GM12878 (cell line): Measurements from ENCODE around the gene AGTPBP1. TPM values are rescaled to one million over a fixed set of nuclear protein-coding genes. Genes with fewer than 3 reads are reported as not detected.
"Not testable (repeated sequence)": the region's sequence is repeated elsewhere in the genome, so short reads cannot be mapped to it uniquely, and the experiment has no call there.

Experiments
- ATAC-seq: fragments of 200-7000 bp; cut with Tn5 transposase; 3 replicates; pipeline ENCODE4 v1.9.1; 2020; ENCODE audit warnings: mild to moderate bottlenecking, moderate library complexity
- BruUV-seq: library from RNA; stranded (reverse); fragments of 400-500 nt; replicated peaks from 2 replicates; lab custom pipeline; 2021; lab: Mats Ljungman, UMichigan
- CTCF ChIA-PET: fragments of 300-600 bp; sonication (Branson Sonifier 250); formaldehyde crosslinking; extraction: SDS; loops from one replicate; lab custom pipeline; 2021; ENCODE audit warnings: inconsistent platforms; lab: Yijun Ruan, JAX
- POLR2A ChIA-PET: fragments of 350-600 bp; formaldehyde crosslinking; extraction: SDS; loops from one replicate; lab custom pipeline; 2021; ENCODE audit warnings: inconsistent platforms; lab: Charles Lee
- RAD21 ChIA-PET: fragments of 300-600 bp; sonication (Branson Sonifier 250); formaldehyde crosslinking; loops from one replicate; lab custom pipeline; 2023; ENCODE audit warnings: antibody characterized with exemption; ENCODE audit not compliant: unreplicated experiment; lab: Charles Lee
- SMC1A ChIA-PET: fragments of 300-600 bp; sonication (Branson Sonifier 250); formaldehyde crosslinking; loops from one replicate; lab custom pipeline; 2023; ENCODE audit not compliant: unreplicated experiment, uncharacterized antibody; lab: Charles Lee
- DNase-seq: peaks from one replicate; pipeline ENCODE4 v3.0.0-alpha.2; 2011; ENCODE audit warnings: low read depth, low spot score
- FAIRE-seq: peaks from 3 replicates; lab custom pipeline; 2011; peaks lifted over from hg19 to GRCh38; lab: Jason Lieb, UNC
- H2AFZ ChIP-seq: 2 replicates; pipeline ENCODE4 v1.6.0; 2011; ENCODE audit warnings: low read depth, low read length, control low read depth; ENCODE audit not compliant: control insufficient read depth
- H3K27ac ChIP-seq: 2 replicates; pipeline ENCODE4 v1.5.1; 2011; ENCODE audit warnings: control low read depth; ENCODE audit not compliant: control insufficient read depth, insufficient read depth
- H3K27me3 ChIP-seq, 2 experiments: replicated peaks in 1 of 2; 2 replicates each; pipeline versions ENCODE4 v1.6.0 to v1.6.1; 2011; ENCODE audit warnings: low read length in 1 of 2; ENCODE audit not compliant: control insufficient read depth in 2 of 2, insufficient read depth in 2 of 2
- H3K36me3 ChIP-seq, 2 experiments: 2 replicates each; pipeline ENCODE4 v1.5.1; 2011; ENCODE audit warnings: low read length in 1 of 2; ENCODE audit not compliant: control insufficient read depth in 2 of 2, insufficient read depth in 2 of 2
- H3K4me1 ChIP-seq: 2 replicates; pipeline ENCODE4 v1.6.1; 2011; ENCODE audit warnings: mild to moderate bottlenecking, low read length, moderate library complexity, mixed read lengths; ENCODE audit not compliant: control insufficient read depth, insufficient read depth
- H3K4me2 ChIP-seq: 2 replicates; pipeline ENCODE4 v1.6.0; 2011; ENCODE audit warnings: control low read depth; ENCODE audit not compliant: control insufficient read depth, insufficient read depth
- H3K4me3 ChIP-seq: fragments of 200-600 bp; sonication (generic); 2 replicates; pipeline ENCODE4 v1.5.1; 2016
- H3K79me2 ChIP-seq: 2 replicates; pipeline ENCODE4 v1.6.0; 2011; ENCODE audit warnings: low read length; ENCODE audit not compliant: control insufficient read depth, insufficient read depth
- H3K9ac ChIP-seq: 2 replicates; pipeline ENCODE4 v1.8.0; 2011; ENCODE audit warnings: low read length, control low read depth, mixed read lengths; ENCODE audit not compliant: control insufficient read depth, insufficient read depth
- H3K9me3 ChIP-seq: replicated peaks from 3 replicates; pipeline ENCODE4 v1.5.1; 2011; ENCODE audit warnings: mild to moderate bottlenecking, low read length; ENCODE audit not compliant: control insufficient read depth, insufficient read depth
- H4K20me1 ChIP-seq: 2 replicates; pipeline ENCODE4 v1.6.0; 2011; ENCODE audit not compliant: control insufficient read depth, insufficient read depth
- CTCF ChIP-seq, 3 experiments: IDR thresholded peaks in 2 of 3; conservative IDR thresholded peaks in 1 of 3; 2 replicates each; pipeline ENCODE4 v1.5.1; 2011; ENCODE audit warnings: low read depth in 3 of 3, low read length in 3 of 3, mild to moderate bottlenecking in 3 of 3, control low read depth in 2 of 3, moderate library complexity in 2 of 3, inconsistent platforms in 1 of 3, mixed read lengths in 1 of 3; ENCODE audit not compliant: control insufficient read depth in 2 of 3, insufficient read depth in 1 of 3; ENCODE audit errors: extremely low read depth in 1 of 3
- WGBS: methylation state at CpG from one replicate; pipeline ENCODE4 v1.1.6; 2016; ENCODE audit warnings: low lambda C conversion rate; ENCODE audit not compliant: insufficient replicate concordance, insufficient coverage; ENCODE audit errors: missing lambda C conversion rate; 5-methylcytosine and 5-hydroxymethylcytosine counted together
- in situ Hi-C: fragments of 300-500 bp; cut with MboI; formaldehyde crosslinking; loops from 9 replicates; pipeline ENCODE4 v1.14.3; 2018; ENCODE audit warnings: mixed read lengths
- intact Hi-C: fragments of 100-400 bp; cut with micrococcal nuclease; formaldehyde crosslinking; loops from one replicate; pipeline ENCODE4 v1.14.2; 2022; ENCODE audit not compliant: unreplicated experiment
- polyA plus RNA-seq, 11 experiments: library from polyadenylated mRNA; depleted of rRNA in 4 of 11; unstranded in 6 of 11; stranded (reverse) in 5 of 11; fragments of >200 nt; fragmentation: Nextera tagmentation in 4 of 11; fragmentation: Illumina TruSeq in 1 of 11; extraction: Ambion mirVana in 4 of 11; extraction: Trizol in 1 of 11; gene quantifications; 1 replicate in 1 of 11; 2 replicates in 10 of 11; pipeline versions ENCODE4 v1.2.1 to v1.2.3, GENCODE V29; 2011 to 2016; ENCODE audit warnings: inconsistent platforms in 2 of 11, missing spikeins in 2 of 11, low read depth in 1 of 11
- total RNA-seq, 4 experiments: library from RNA; depleted of rRNA in 3 of 4; stranded (reverse); fragments of >200 nt in 3 of 4; fragmentation: Illumina TruSeq in 1 of 4; extraction: Trizol in 1 of 4; gene quantifications; 2 replicates each; pipeline versions ENCODE4 v1.2.1 to v1.2.3, GENCODE V29; 2013 to 2021

Gene AGTPBP1
- total and polyA plus RNA-seq, 10 of the 15 experiments (the other 5 are each of a cell fraction or from before 2014, with no cell fraction given): 6.1 to 35.2 (median 20.0) TPM

DNA sequence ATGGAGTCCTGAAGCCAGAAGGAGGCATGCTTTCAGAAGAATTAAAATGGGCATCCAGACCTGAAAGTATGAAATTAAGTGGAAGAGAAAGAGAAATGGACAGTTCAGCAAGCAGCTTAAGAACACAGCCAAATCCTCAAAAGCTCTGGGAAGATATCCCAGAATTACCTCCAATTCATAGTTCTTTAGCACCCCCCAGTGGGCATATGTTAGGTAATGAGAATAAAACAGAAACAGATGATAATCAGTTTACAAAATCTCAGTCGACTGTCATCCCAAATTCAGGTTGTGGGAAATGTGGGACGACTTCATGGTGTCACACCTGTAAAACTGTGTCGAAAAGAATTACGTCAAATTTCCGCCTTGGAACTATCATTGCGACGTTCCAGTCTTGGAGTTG is 44.4 kb upstream of the AGTPBP1 start:
- not testable (repeated sequence) for BruUV-seq

GRCh38 chr9:85773844-85774243 is 32.1 kb upstream of the AGTPBP1 start:
- H3K4me1 ChIP-seq, intact Hi-C loops, H3K9me3 ChIP-seq, H3K36me3 ChIP-seq, RAD21 ChIA-PET, in situ Hi-C loops, H2AFZ ChIP-seq, H3K4me3 ChIP-seq, H3K27ac ChIP-seq, CTCF ChIA-PET, H4K20me1 ChIP-seq, H3K79me2 ChIP-seq, H3K9ac ChIP-seq, DNase-seq, POLR2A ChIA-PET, BruUV-seq, SMC1A ChIA-PET, H3K27me3 ChIP-seq, H3K4me2 ChIP-seq: not testable (repeated sequence)
- ATAC-seq: peak; percentile 82
- peak; percentile 62 for FAIRE-seq
- 75% methylated on average over 7 of the region's 7 CpGs for WGBS

More for the DNA sequence above, 44.4 kb upstream of the AGTPBP1 start:
- DNase-seq, RAD21 ChIA-PET: not testable (repeated sequence)
- TF ChIP-seq CTCF (IDR thresholded peaks at IDR 0.05 in 2 of 3, conservative IDR thresholded peaks at IDR 0.05 in 1 of 3; ENCODE audit: control insufficient read depth in 2 of 3, extremely low read depth in 1 of 3, insufficient read depth in 1 of 3, low read depth in 3 of 3, low read length in 3 of 3): 0 out of 6 replicates have a peak, but pooled peaks of 1 of the 3 experiments have one; percentile 7
- TF ChIP-seq, all 136 proteins: peak for 1; not testable (repeated sequence) for 135
- 0 out of 3 replicates have a peak, but pooled peaks have one; percentile 42 for ATAC-seq
- H3K4me1 ChIP-seq, H3K4me2 ChIP-seq, H3K79me2 ChIP-seq, POLR2A ChIA-PET, H3K9ac ChIP-seq, H3K27ac ChIP-seq, H3K36me3 ChIP-seq, H3K4me3 ChIP-seq, SMC1A ChIA-PET, H2AFZ ChIP-seq, H4K20me1 ChIP-seq, H3K9me3 ChIP-seq, H3K27me3 ChIP-seq: not testable (repeated sequence)
- intact Hi-C loops: loop anchor here (5.0 kb wide), 1 partner anchor 89 kb away; no protein-coding TSS in a partner anchor
- CTCF ChIA-PET: interaction anchor here (0.6 to 1.3 kb wide), 2 partner anchors 81 to 175 kb away, joined by 3 to 6 read pairs; no protein-coding TSS in a partner anchor
- peak; percentile 98 for FAIRE-seq
- WGBS: 6% methylated on average over 7 of the region's 7 CpGs
- in situ Hi-C loops: loop anchor here (25.0 kb wide), 1 partner anchor 1399 kb away; no protein-coding TSS in a partner anchor

GRCh38 chr9:85761802-85762201 is 20.0 kb upstream of the AGTPBP1 start:
- WGBS: 0% methylated on average over 2 of the region's 3 CpGs
- DNase-seq, FAIRE-seq, CTCF ChIA-PET, H3K4me1 ChIP-seq, H3K36me3 ChIP-seq, H4K20me1 ChIP-seq, intact Hi-C loops, H3K27ac ChIP-seq, RAD21 ChIA-PET, H3K79me2 ChIP-seq, H2AFZ ChIP-seq, SMC1A ChIA-PET, in situ Hi-C loops, H3K9me3 ChIP-seq, H3K4me3 ChIP-seq, ATAC-seq, POLR2A ChIA-PET, H3K27me3 ChIP-seq, H3K9ac ChIP-seq, BruUV-seq, H3K4me2 ChIP-seq: not testable (repeated sequence)
